Stimulated activated CD8-positive, alpha-beta memory T cell treated with anti-CD3 and anti-CD28 coated beads, Interleukin-4, amount 100 ng/mL, for 1 hour (primary cell): ENCODE results near the gene DHCR24.

Experiments
- DNase-seq, 2 donors: peaks; one replicate each; pipeline ENCODE4 v3.0.0-alpha.2; 2020; ENCODE audit warnings: low read depth in 2 of 2, low spot score in 1 of 2

The DHCR24 gene

GRCh38 chr1:54818461-54819194, 68.4 kb downstream of the DHCR24 start:
- DNase-seq = no peak

- no peak for DNase-seq
These were observed 70.0 kb downstream of the DHCR24 start for GRCh38 chr1:54816951-54817350.

- DNase-seq = no peak
These were observed 70.9 kb downstream of the DHCR24 start for GRCh38 chr1:54816130-54816529.

GRCh38 chr1:54815086-54815876, 71.7 kb downstream of the DHCR24 start:
- no peak for DNase-seq

- DNase-seq = no peak
These were observed 72.4 kb downstream of the DHCR24 start for GRCh38 chr1:54814571-54814970.

- no peak for DNase-seq
These were observed 72.9 kb downstream of the DHCR24 start for GRCh38 chr1:54814126-54814498.

- no peak for DNase-seq
These were observed 73.4 kb downstream of the DHCR24 start for GRCh38 chr1:54813485-54814125.

- DNase-seq = no peak
These were observed 74.1 kb downstream of the DHCR24 start for GRCh38 chr1:54812801-54813484.

GRCh38 chr1:54811739-54812655, 75.0 kb downstream of the DHCR24 start:
- no peak for DNase-seq

GRCh38 chr1:54811066-54811465, 75.9 kb downstream of the DHCR24 start:
- no peak for DNase-seq

- peak; percentile 16 to 46 for DNase-seq
These were observed 76.6 kb downstream of the DHCR24 start for GRCh38 chr1:54810153-54810942.

GRCh38 chr1:54809496-54810074, 77.4 kb downstream of the DHCR24 start:
- no peak for DNase-seq

GRCh38 chr1:54808443-54809207, 78.4 kb downstream of the DHCR24 start:
- DNase-seq = no peak

GRCh38 chr1:54807756-54808155, 79.2 kb downstream of the DHCR24 start:
- DNase-seq = no peak

- DNase-seq = peak; percentile 20 to 25
These were observed 79.9 kb downstream of the DHCR24 start for GRCh38 chr1:54806931-54807611.

GRCh38 chr1:54805981-54806381, 81.0 kb downstream of the DHCR24 start:
- no peak for DNase-seq

- DNase-seq = no peak
These were observed 81.5 kb downstream of the DHCR24 start for GRCh38 chr1:54805466-54805865.
